GM21717 (cell line): Measurements from ENCODE around the gene PDLIM7.

ENCODE experiments used
- ATAC-seq: cut with Tn5 transposase; IDR thresholded peaks from one replicate; pipeline ENCODE4 v1.9.1; 2021; ENCODE audit warnings: mild to moderate bottlenecking, moderate library complexity; ENCODE audit not compliant: unreplicated experiment

Gene PDLIM7

GRCh38 chr5:177458912-177459350 lies 38.5 kb downstream of the PDLIM7 start:
- ATAC-seq = no peak

GRCh38 chr5:177457852-177458681 lies 39.3 kb downstream of the PDLIM7 start:
- no peak for ATAC-seq

- ATAC-seq = peak; percentile 37
Measured at GRCh38 chr5:177456976-177457851, 40.2 kb downstream of the PDLIM7 start.

- no peak for ATAC-seq
Measured at GRCh38 chr5:177456591-177456964, 40.8 kb downstream of the PDLIM7 start.

GRCh38 chr5:177455661-177456590 lies 41.5 kb downstream of the PDLIM7 start:
- ATAC-seq = peak; percentile 34

GRCh38 chr5:177455036-177455660 lies 42.3 kb downstream of the PDLIM7 start:
- ATAC-seq = peak; percentile 40

GRCh38 chr5:177454397-177455035 lies 42.9 kb downstream of the PDLIM7 start:
- ATAC-seq = peak; percentile 41

GRCh38 chr5:177453852-177454396 lies 43.5 kb downstream of the PDLIM7 start:
- ATAC-seq = peak; percentile 2

GRCh38 chr5:177452688-177453638 lies 44.4 kb downstream of the PDLIM7 start:
- ATAC-seq = no peak

GRCh38 chr5:177450667-177451424 lies 46.6 kb downstream of the PDLIM7 start:
- ATAC-seq = no peak

- ATAC-seq = no peak
Measured at GRCh38 chr5:177449140-177450061, 48.0 kb downstream of the PDLIM7 start.

- ATAC-seq = no peak
Measured at GRCh38 chr5:177448244-177448950, 49.0 kb downstream of the PDLIM7 start.

GRCh38 chr5:177447611-177448243 lies 49.7 kb downstream of the PDLIM7 start:
- no peak for ATAC-seq

- ATAC-seq = peak; percentile 33
Measured at GRCh38 chr5:177447066-177447610, 50.3 kb downstream of the PDLIM7 start.
